Measurements from ENCODE around the gene SRSF9. TPM values are rescaled to one million over a fixed set of nuclear protein-coding genes. Genes with fewer than 3 reads are reported as not detected.

Gene SRSF9
- total and polyA plus RNA-seq, 2 of the 13 experiments (the other 11 are each of a cell fraction or from before 2014, with no cell fraction given): 125 to 144 TPM

- WGBS (ENCODE audit: low lambda C conversion rate): 96% methylated on average over 1 of the region's 1 CpG
- POLR2A ChIA-PET: interaction anchor here (1.4 kb wide), 1 partner anchor 17 kb away, joined by 3 read pairs; no protein-coding TSS in a partner anchor
These were observed 9.9 kb upstream of the SRSF9 start for GRCh38 chr12:120479458-120479857.

More at GRCh38 chr12:120479458-120479857, 9.9 kb upstream of the SRSF9 start:
- no peaks in the 10 kb centered on the region for H3K79me2 ChIP-seq (ENCODE audit: insufficient read depth, low read length)
- BruUV-seq (replicated peaks): no TSS peak
- no peaks in the 10 kb centered on the region for H3K9me3 ChIP-seq (ENCODE audit: low read length)
- no peak overlapping the region for H2AFZ ChIP-seq (ENCODE audit: low read length)
- no peak overlapping the region for H3K4me3 ChIP-seq (replicated peaks in 1 of 3; ENCODE audit: insufficient read depth in 1 of 3, low read depth in 2 of 3, low read length in 3 of 3)
- CTCF ChIA-PET (ENCODE audit: low intra/inter-chr PET ratio, low total read pairs): no interaction called here
- H3K4me2 ChIP-seq (ENCODE audit: low read depth, low read length): no peak overlapping the region
- in situ Hi-C loops (cut with HindIII; ENCODE audit: extremely low pct_ligation_motif_present, low pct_unique_long_range_greater_than_20kb): no loop called here
- no peaks in the 10 kb centered on the region for H3K36me3 ChIP-seq (replicated peaks in 1 of 2; ENCODE audit: control insufficient read depth in 1 of 2, insufficient read depth in 2 of 2, low read length in 2 of 2)
- no peak overlapping the region for H3K27ac ChIP-seq (ENCODE audit: extremely low read length, insufficient read depth, low read length)
- no peaks in the 10 kb centered on the region for H4K20me1 ChIP-seq (ENCODE audit: insufficient read depth, low read length)
- TF ChIP-seq ARNTL (CRISPR knock-in tag; IDR thresholded peaks at IDR 0.05) (no peak), ZFAT (CRISPR knock-in tag; conservative IDR thresholded peaks at IDR 0.05) (no peak), SETDB1 (CRISPR knock-in tag; IDR thresholded peaks at IDR 0.05; ENCODE audit: borderline replicate concordance) (no peak), TOPORS (CRISPR knock-in tag; IDR thresholded peaks at IDR 0.05) (no peak), ZNF460 (CRISPR knock-in tag; IDR thresholded peaks at IDR 0.05; ENCODE audit: borderline replicate concordance) (no peak), REXO4 (CRISPR knock-in tag; IDR thresholded peaks at IDR 0.05; ENCODE audit: borderline replicate concordance) (no peak), ZNF7 (CRISPR knock-in tag; IDR thresholded peaks at IDR 0.05) (no peak), ATF6 (CRISPR knock-in tag; conservative IDR thresholded peaks at IDR 0.05) (no peak), ZBTB26 (CRISPR knock-in tag; IDR thresholded peaks at IDR 0.05; ENCODE audit: borderline replicate concordance) (no peak), MIER3 (CRISPR knock-in tag; IDR thresholded peaks at IDR 0.05; ENCODE audit: borderline replicate concordance) (no peak), ZNF530 (CRISPR knock-in tag; IDR thresholded peaks at IDR 0.05; ENCODE audit: low read depth) (no peak)
- intact Hi-C loops (cut with micrococcal nuclease; ENCODE audit: unreplicated experiment): no loop called here
- ATAC-seq: no peak
- H3K9ac ChIP-seq (ENCODE audit: insufficient read depth, low read depth, low read length): no peak overlapping the region
- FAIRE-seq: no peak
- H3K27me3 ChIP-seq (ENCODE audit: control insufficient read depth in 1 of 2, insufficient read depth in 2 of 2, low read length in 2 of 2): no peaks in the 10 kb centered on the region
- no peak for DNase-seq (ENCODE audit: low spot score)
- 0 out of 2 replicates have a peak, but pooled peaks cover 3% of the 10 kb centered on the region for H3K4me1 ChIP-seq (ENCODE audit: insufficient read depth, low read length)

Data from HepG2 (cell line).